ENCODE results near the gene VANGL2. TPM values are rescaled to one million over a fixed set of nuclear protein-coding genes. Genes with fewer than 3 reads are reported as not detected.

VANGL2 gene
- total and polyA plus RNA-seq, 5 donors from 2014 or later, result 0.07 TPM; not detected in 4

DNA sequence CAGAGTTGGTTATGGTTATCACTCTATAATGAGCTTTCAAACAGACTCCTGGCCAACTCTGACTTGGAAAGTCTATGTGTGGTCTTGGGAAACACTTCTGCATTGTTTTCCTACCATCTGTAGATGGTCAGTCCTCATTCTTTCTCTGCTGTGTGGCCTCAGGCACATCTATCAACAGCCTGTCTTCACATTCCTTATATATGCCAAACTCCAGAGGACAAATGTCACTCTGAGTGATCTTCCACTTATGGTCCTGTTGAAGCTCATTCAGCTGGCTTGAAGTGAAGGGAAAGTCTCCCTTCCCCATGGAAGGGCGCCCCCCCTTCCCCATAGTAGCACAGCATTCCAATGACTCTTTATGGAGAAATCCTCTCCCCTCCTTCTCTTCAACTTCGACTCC is 58.7 kb downstream of the VANGL2 start:
- no peak overlapping the region for H3K4me3 Mint-ChIP-seq
- Histone ChIP-seq H3K4me1 (ENCODE audit: control insufficient read depth, insufficient read depth, low read length, poor library complexity, severe bottlenecking) (peaks cover 21% of the 10 kb centered on the region), H3K27ac (ENCODE audit: insufficient read depth, low read length, poor library complexity, severe bottlenecking) (no peak overlapping the region)

DNA sequence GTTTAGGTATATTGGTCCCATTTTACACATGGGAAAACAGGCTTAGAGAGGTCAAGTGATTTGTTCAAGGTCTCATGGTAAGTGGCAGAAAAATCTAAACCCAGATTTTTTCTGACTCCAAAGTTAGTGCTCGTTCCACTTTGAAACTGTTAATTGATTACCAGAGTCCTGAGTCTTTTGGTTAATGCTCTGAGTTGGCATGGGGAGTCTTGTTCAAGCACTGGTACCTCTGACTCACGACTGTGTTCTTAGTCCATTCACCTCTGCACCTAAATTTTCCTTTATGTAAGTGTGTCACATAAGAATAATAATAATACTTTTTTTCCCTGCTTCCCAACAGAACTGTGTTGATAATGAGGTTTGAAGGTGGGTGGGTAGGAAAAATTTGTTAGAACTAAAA is 59.3 kb downstream of the VANGL2 start:
- Histone ChIP-seq H3K27me3 (ENCODE audit: control insufficient read depth, insufficient read depth, low read length) (no peaks in the 10 kb centered on the region), H3K9me3 (ENCODE audit: control insufficient read depth in 2 of 2, low read length in 2 of 2) (no peaks in the 10 kb centered on the region), H3K36me3 (ENCODE audit: control insufficient read depth, insufficient read depth, low read length) (no peaks in the 10 kb centered on the region), H3K4me1 (ENCODE audit: control insufficient read depth, insufficient read depth, low read length, poor library complexity, severe bottlenecking) (peaks cover 15% of the 10 kb centered on the region), H3K4me3 (ENCODE audit: low read depth, low read length) (no peak overlapping the region), H3K27ac (ENCODE audit: insufficient read depth, low read length, poor library complexity, severe bottlenecking) (no peak overlapping the region)
- Mint-ChIP-seq H3K4me3 (no peak overlapping the region), H3K27ac (peak overlapping the region; percentile 0 to 89 (median 21)), H3K27me3 (no peaks in the 10 kb centered on the region), H3K9me3 (peaks cover 0 to 5% (median 0%) of the 10 kb centered on the region in 7 donors), H3K4me1 (peaks cover 18 to 37% (median 27%) of the 10 kb centered on the region in 4 donors), H3K36me3 (no peaks in the 10 kb centered on the region)
- ATAC-seq (ENCODE audit: low read depth in 2 of 2) (no peak), DNase-seq (no peak)

More for the DNA sequence above, 58.7 kb downstream of the VANGL2 start:
- Mint-ChIP-seq H3K27ac (no peak overlapping the region), H3K27me3 (no peaks in the 10 kb centered on the region), H3K9me3 (peaks cover 0 to 5% (median 0%) of the 10 kb centered on the region in 7 donors), H3K4me1 (peaks cover 20 to 39% (median 25%) of the 10 kb centered on the region in 4 donors), H3K36me3 (no peaks in the 10 kb centered on the region)
- DNase-seq (no peak), ATAC-seq (ENCODE audit: low read depth in 2 of 2) (no peak)
- H3K36me3 ChIP-seq (ENCODE audit: control insufficient read depth, insufficient read depth, low read length), result no peaks in the 10 kb centered on the region
- no peak overlapping the region for H3K4me3 ChIP-seq (ENCODE audit: low read depth, low read length)
- H3K27me3 ChIP-seq (ENCODE audit: control insufficient read depth, insufficient read depth, low read length), result no peaks in the 10 kb centered on the region
- H3K9me3 ChIP-seq (ENCODE audit: control insufficient read depth in 2 of 2, low read length in 2 of 2), result no peaks in the 10 kb centered on the region

DNA sequence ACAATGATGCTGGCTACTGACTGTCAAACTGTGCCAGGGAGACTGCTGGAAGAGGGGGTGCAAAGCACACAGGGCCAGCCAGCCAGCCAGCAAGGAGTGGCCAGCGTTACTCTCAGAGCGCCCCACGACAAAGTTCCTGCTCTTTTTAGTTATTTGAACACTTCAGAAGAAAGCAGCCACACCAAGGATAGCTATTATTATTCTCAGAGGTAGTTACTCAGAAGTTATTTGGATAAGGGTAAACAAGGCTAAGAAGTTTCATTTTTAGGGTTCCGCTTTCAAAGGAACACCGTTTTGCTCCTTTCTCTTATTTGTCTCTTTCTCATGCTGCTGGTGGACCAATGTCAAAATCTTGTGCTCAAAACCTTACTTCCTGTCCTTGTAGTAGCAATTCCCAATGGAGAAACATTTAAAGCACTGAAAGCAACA is 59.9 kb downstream of the VANGL2 start:
- H3K27ac Mint-ChIP-seq, result peak overlapping the region; percentile 0 to 89 (median 62)
- no peaks in the 10 kb centered on the region for H3K36me3 ChIP-seq (ENCODE audit: control insufficient read depth, insufficient read depth, low read length)
- no peaks in the 10 kb centered on the region for H3K9me3 ChIP-seq (ENCODE audit: control insufficient read depth in 2 of 2, low read length in 2 of 2)
- DNase-seq, result peak in 1 of 3 donors; percentile 41
- H3K4me3 ChIP-seq (ENCODE audit: low read depth, low read length), result peak overlapping the region; percentile 39
- peaks cover 13 to 34% (median 25%) of the 10 kb centered on the region in 4 donors for H3K4me1 Mint-ChIP-seq
- no peaks in the 10 kb centered on the region for H3K27me3 Mint-ChIP-seq
- H3K27me3 ChIP-seq (ENCODE audit: control insufficient read depth, insufficient read depth, low read length), result no peaks in the 10 kb centered on the region
- no peak for ATAC-seq (ENCODE audit: low read depth in 2 of 2)
- peak overlapping the region; percentile 6 to 76 (median 14) for H3K4me3 Mint-ChIP-seq
- H3K4me1 ChIP-seq (ENCODE audit: control insufficient read depth, insufficient read depth, low read length, poor library complexity, severe bottlenecking), result peaks cover 15% of the 10 kb centered on the region
- no peak overlapping the region for H3K27ac ChIP-seq (ENCODE audit: insufficient read depth, low read length, poor library complexity, severe bottlenecking)
- no peaks in the 10 kb centered on the region for H3K36me3 Mint-ChIP-seq
- H3K9me3 Mint-ChIP-seq, result peaks cover 0 to 5% (median 0%) of the 10 kb centered on the region in 7 donors

DNA sequence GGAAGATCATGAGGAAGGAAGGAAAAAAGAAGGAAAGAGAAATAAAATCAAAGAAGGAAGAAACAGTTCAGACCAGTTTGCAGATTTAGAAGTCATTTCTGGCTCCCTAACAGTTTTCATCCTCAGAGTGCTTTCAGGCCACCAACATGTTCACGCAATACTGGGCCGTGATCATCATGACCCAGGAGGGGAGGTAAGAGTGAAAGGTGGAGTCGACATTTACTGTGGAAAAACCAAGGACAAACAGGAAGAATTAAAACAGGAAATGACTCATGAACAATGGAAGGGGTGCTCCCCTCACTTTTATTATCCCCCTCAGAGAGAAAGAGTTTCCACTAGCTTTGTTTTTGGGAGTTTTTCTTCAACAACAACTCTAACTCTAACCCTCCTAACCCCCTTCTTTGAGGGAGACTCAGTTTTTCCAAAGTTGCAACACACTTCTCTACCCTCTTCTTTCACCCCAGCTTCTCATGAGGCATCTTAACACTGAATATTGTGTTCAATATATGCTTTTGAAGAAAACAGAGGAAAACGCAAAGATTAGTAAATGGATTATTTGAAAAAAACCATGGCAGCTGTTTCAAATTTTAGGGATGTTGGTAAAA is 60.4 kb downstream of the VANGL2 start:
- H3K9me3 Mint-ChIP-seq, result peaks cover 0 to 5% (median 0%) of the 10 kb centered on the region in 7 donors
- peaks cover 15% of the 10 kb centered on the region for H3K4me1 ChIP-seq (ENCODE audit: control insufficient read depth, insufficient read depth, low read length, poor library complexity, severe bottlenecking)
- ATAC-seq (ENCODE audit: low read depth in 2 of 2) (no peak), DNase-seq (peak in 1 of 3 donors; percentile 22)
- no peaks in the 10 kb centered on the region for H3K27me3 ChIP-seq (ENCODE audit: control insufficient read depth, insufficient read depth, low read length)
- peaks cover 2% of the 10 kb centered on the region for H3K36me3 Mint-ChIP-seq
- H3K4me3 Mint-ChIP-seq, result peak overlapping the region in 3 of 4 donors; percentile 6 to 76 (median 13)
- peak overlapping the region; percentile 0 to 89 (median 62) for H3K27ac Mint-ChIP-seq
- no peaks in the 10 kb centered on the region for H3K36me3 ChIP-seq (ENCODE audit: control insufficient read depth, insufficient read depth, low read length)
- H3K4me1 Mint-ChIP-seq, result peaks cover 16 to 40% (median 24%) of the 10 kb centered on the region in 4 donors
- no peaks in the 10 kb centered on the region for H3K9me3 ChIP-seq (ENCODE audit: control insufficient read depth in 2 of 2, low read length in 2 of 2)
- H3K27ac ChIP-seq (ENCODE audit: insufficient read depth, low read length, poor library complexity, severe bottlenecking), result no peak overlapping the region
- peak overlapping the region; percentile 39 for H3K4me3 ChIP-seq (ENCODE audit: low read depth, low read length)
- H3K27me3 Mint-ChIP-seq, result no peaks in the 10 kb centered on the region

DNA sequence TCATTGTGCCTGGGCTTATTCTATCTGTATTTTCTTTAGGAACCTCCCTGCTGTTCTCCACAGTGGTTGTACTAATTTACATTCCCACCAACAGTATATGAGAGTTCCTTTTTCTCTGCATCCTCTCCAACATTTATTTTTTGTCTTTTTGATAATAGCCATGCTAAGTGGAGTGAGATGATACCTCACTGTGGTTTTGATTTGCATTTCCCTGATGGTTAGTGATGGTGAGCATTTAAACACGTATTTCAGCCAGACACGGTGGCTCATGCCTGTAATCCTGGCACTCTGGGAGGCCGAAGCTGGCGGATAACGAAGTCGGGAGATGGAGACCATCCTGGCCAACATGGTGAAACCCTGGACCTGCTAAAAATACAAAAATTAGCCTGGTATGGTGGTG is 64.8 kb downstream of the VANGL2 start:
- H3K9me3 Mint-ChIP-seq, result peaks cover 0 to 3% (median 0%) of the 10 kb centered on the region in 7 donors
- no peak overlapping the region for H3K4me3 Mint-ChIP-seq
- H3K36me3 Mint-ChIP-seq, result peaks cover 4% of the 10 kb centered on the region
- no peaks in the 10 kb centered on the region for H3K27me3 Mint-ChIP-seq
- no peak overlapping the region for H3K27ac Mint-ChIP-seq
- peaks cover 18 to 43% (median 27%) of the 10 kb centered on the region in 4 donors for H3K4me1 Mint-ChIP-seq
- Histone ChIP-seq H3K4me1 (ENCODE audit: control insufficient read depth, insufficient read depth, low read length, poor library complexity, severe bottlenecking) (peaks cover 13% of the 10 kb centered on the region), H3K27ac (ENCODE audit: insufficient read depth, low read length, poor library complexity, severe bottlenecking) (no peak overlapping the region), H3K36me3 (ENCODE audit: control insufficient read depth, insufficient read depth, low read length) (no peaks in the 10 kb centered on the region), H3K9me3 (ENCODE audit: control insufficient read depth in 2 of 2, low read length in 2 of 2) (no peaks in the 10 kb centered on the region), H3K27me3 (ENCODE audit: control insufficient read depth, insufficient read depth, low read length) (no peaks in the 10 kb centered on the region), H3K4me3 (ENCODE audit: low read depth, low read length) (no peak overlapping the region)
- DNase-seq, result no peak
- no peak for ATAC-seq (ENCODE audit: low read depth in 2 of 2)

DNA sequence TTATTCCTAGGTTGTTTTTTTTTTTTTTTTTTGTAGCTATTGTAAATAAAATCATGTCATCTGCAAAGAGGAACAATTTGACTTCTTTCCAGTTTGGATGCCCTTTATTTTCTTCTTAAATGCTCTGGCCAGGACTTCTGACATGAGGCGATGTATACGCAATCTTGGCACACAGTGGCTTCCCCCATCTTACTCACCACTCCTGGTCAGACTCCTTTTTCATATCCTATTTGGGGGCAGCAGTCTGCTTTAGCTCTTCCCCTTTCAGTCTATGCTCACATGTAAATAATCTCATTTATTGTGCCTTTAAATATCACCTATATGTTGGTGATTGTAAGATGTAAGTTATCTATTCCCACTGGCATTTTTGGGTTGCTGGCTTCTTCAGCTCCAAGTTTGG is 66.6 kb downstream of the VANGL2 start:
- no peak overlapping the region for H3K27ac Mint-ChIP-seq
- peaks cover 0 to 3% (median 0%) of the 10 kb centered on the region in 7 donors for H3K9me3 Mint-ChIP-seq
- H3K4me3 Mint-ChIP-seq, result no peak overlapping the region
- H3K4me1 Mint-ChIP-seq, result peaks cover 10 to 30% (median 14%) of the 10 kb centered on the region in 4 donors
- Histone ChIP-seq H3K4me1 (ENCODE audit: control insufficient read depth, insufficient read depth, low read length, poor library complexity, severe bottlenecking) (peaks cover 10% of the 10 kb centered on the region), H3K9me3 (ENCODE audit: control insufficient read depth in 2 of 2, low read length in 2 of 2) (no peaks in the 10 kb centered on the region), H3K27me3 (ENCODE audit: control insufficient read depth, insufficient read depth, low read length) (no peaks in the 10 kb centered on the region), H3K4me3 (ENCODE audit: low read depth, low read length) (no peak overlapping the region), H3K27ac (ENCODE audit: insufficient read depth, low read length, poor library complexity, severe bottlenecking) (no peak overlapping the region), H3K36me3 (ENCODE audit: control insufficient read depth, insufficient read depth, low read length) (no peaks in the 10 kb centered on the region)
- DNase-seq (no peak), ATAC-seq (ENCODE audit: low read depth in 2 of 2) (no peak)
- no peaks in the 10 kb centered on the region for H3K27me3 Mint-ChIP-seq
- peaks cover 4% of the 10 kb centered on the region for H3K36me3 Mint-ChIP-seq

DNA sequence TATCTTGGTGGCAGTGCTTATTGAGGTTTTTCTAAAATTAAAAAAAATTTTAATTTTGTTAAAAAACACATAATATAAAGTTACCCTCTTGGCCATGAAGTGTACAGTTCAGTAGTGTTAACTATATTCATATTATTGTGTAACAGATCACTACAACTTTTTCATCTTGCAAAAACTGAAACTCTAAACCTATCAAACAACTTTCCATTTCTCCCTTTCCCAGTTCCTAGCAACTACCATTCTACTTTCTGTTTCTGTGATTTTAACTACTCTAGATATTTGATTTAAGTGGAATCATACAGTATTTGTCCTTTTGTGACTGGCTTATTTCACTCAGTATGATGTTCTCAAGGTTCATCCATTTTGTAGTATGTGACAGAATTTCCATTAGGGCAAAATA is 67.2 kb downstream of the VANGL2 start:
- no peak overlapping the region for H3K27ac Mint-ChIP-seq
- H3K27me3 Mint-ChIP-seq, result no peaks in the 10 kb centered on the region
- H3K36me3 Mint-ChIP-seq, result peaks cover 4% of the 10 kb centered on the region
- H3K4me3 Mint-ChIP-seq, result no peak overlapping the region
- Histone ChIP-seq H3K4me1 (ENCODE audit: control insufficient read depth, insufficient read depth, low read length, poor library complexity, severe bottlenecking) (peaks cover 10% of the 10 kb centered on the region), H3K27ac (ENCODE audit: insufficient read depth, low read length, poor library complexity, severe bottlenecking) (no peak overlapping the region), H3K36me3 (ENCODE audit: control insufficient read depth, insufficient read depth, low read length) (no peaks in the 10 kb centered on the region), H3K9me3 (ENCODE audit: control insufficient read depth in 2 of 2, low read length in 2 of 2) (no peaks in the 10 kb centered on the region), H3K27me3 (ENCODE audit: control insufficient read depth, insufficient read depth, low read length) (no peaks in the 10 kb centered on the region), H3K4me3 (ENCODE audit: low read depth, low read length) (no peak overlapping the region)
- H3K4me1 Mint-ChIP-seq, result peaks cover 10 to 30% (median 14%) of the 10 kb centered on the region in 4 donors
- peaks cover 0 to 3% (median 0%) of the 10 kb centered on the region in 7 donors for H3K9me3 Mint-ChIP-seq
- DNase-seq (no peak), ATAC-seq (ENCODE audit: low read depth in 2 of 2) (no peak)

DNA sequence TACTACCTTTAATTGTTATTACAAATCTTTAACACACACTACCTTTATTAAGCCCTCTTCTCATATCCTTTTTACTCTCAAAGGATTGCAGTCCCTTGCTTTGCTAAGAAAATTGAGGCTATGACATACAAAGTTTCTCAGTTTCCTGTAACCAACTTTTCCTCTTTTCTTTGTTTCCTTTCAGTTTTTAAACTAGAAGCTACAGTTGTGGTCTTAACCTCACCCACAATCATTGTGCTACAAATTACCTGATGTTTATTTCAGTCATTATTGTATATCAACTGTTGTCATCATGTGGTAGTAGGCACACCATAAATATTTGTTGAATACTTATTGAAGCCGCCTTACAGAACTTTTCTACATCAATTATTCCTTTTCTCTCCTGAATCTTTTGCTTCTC is 70.9 kb downstream of the VANGL2 start:
- no peaks in the 10 kb centered on the region for H3K9me3 ChIP-seq (ENCODE audit: control insufficient read depth in 2 of 2, low read length in 2 of 2)
- Mint-ChIP-seq H3K27me3 (no peaks in the 10 kb centered on the region), H3K4me1 (peaks cover 0 to 8% (median 7%) of the 10 kb centered on the region in 4 donors), H3K27ac (no peak overlapping the region), H3K36me3 (no peaks in the 10 kb centered on the region), H3K9me3 (no peaks in the 10 kb centered on the region), H3K4me3 (no peak overlapping the region)
- H3K4me3 ChIP-seq (ENCODE audit: low read depth, low read length), result peak overlapping the region; percentile 6
- peaks cover 10% of the 10 kb centered on the region for H3K4me1 ChIP-seq (ENCODE audit: control insufficient read depth, insufficient read depth, low read length, poor library complexity, severe bottlenecking)
- DNase-seq (peak in 2 of 3 donors; percentile 18 to 56), ATAC-seq (ENCODE audit: low read depth in 2 of 2) (no peak)
- H3K27ac ChIP-seq (ENCODE audit: insufficient read depth, low read length, poor library complexity, severe bottlenecking), result no peak overlapping the region
- H3K27me3 ChIP-seq (ENCODE audit: control insufficient read depth, insufficient read depth, low read length), result no peaks in the 10 kb centered on the region
- H3K36me3 ChIP-seq (ENCODE audit: control insufficient read depth, insufficient read depth, low read length), result no peaks in the 10 kb centered on the region

Measured in CD4-positive, CD25-positive, alpha-beta regulatory T cell (primary cell).